ENCODE measurements around the gene AP5S1.

GRCh38 chr20:3876676-3877075 lies 56.3 kb downstream of the AP5S1 start:
- no peak for TF ChIP-seq CTCF (IDR thresholded peaks at IDR 0.05)
- TF ChIP-seq POLR2A (IDR thresholded peaks at IDR 0.05): no peak

Measured in heart left ventricle (tissue), 13 donors.